DMS79 treated with DMSO at 0.1 percent for 48 hours (cell line): Measurements from ENCODE around the gene CPLX1.

ENCODE experiments used
- DNase-seq: peaks from one replicate; lab custom pipeline; 2025; lab: John Stamatoyannopoulos, UW

The CPLX1 gene

GRCh38 chr4:825971-826330 lies at the start of gene CPLX1:
Gene CPLX1 (minus strand): TSS chr4:826129. CDS start chr4:824522, 1,607 bp downstream.
- DNase-seq = no peak

DNA sequence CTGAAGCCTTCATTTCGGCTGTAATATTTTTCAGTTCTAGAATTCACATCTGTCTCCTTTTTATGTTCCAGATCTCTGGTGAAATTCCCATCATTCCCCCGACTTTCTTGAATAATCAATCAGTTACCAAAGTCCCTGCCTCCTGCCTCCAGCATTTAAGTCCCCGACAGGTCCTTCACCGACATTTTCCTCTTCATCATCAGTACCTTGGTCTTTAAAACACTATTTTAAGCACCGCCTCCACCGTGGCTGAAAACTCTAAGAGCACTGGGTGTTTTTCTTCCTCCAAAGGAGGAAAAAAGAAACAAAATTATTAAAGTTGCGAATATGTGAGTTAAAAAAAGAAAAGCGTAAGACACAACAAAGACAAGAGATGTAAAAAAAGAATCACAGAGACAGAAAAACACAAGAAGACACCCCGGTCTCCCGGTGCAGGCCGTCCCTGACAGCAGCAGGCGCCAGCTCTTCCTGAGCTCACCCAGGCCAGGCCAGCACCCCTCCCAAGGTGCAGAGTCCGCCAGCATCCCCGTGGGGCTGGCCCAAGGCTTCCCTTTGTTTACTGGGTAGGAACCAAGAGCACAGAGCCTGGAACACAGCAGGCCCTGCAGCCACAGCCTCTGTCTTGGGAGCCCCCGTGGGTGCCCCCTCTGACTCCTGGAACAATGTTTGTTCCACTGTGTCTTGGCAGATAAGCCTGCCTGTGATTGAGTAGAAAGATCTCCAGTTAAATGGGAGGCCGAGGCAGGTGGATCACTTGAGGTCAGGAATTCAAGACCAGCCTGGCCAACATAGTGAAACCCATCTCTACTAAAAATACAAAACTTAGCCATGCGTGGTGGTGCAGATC lies 49.3 kb upstream of the CPLX1 start:
- DNase-seq = no peak

DNA sequence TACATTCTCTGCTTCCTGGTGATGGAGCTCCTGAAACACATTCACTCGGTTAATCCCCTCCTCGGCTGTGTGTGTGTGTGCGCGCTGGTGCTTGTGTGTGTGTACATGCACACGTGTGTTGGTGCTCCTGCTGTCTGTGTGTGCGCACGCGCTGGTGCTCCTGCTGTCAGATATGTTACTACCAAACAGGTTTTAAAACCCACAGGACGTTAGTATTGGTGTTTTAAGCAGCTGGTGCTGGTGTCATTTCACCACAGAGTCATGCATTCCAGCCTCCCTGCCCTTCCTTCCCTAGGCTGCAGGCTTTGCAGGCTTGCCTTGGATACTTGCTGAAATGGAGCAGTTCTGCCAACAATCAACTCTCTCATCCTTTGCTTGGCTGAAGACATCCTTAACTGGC lies 48.1 kb upstream of the CPLX1 start:
- DNase-seq = no peak

DNA sequence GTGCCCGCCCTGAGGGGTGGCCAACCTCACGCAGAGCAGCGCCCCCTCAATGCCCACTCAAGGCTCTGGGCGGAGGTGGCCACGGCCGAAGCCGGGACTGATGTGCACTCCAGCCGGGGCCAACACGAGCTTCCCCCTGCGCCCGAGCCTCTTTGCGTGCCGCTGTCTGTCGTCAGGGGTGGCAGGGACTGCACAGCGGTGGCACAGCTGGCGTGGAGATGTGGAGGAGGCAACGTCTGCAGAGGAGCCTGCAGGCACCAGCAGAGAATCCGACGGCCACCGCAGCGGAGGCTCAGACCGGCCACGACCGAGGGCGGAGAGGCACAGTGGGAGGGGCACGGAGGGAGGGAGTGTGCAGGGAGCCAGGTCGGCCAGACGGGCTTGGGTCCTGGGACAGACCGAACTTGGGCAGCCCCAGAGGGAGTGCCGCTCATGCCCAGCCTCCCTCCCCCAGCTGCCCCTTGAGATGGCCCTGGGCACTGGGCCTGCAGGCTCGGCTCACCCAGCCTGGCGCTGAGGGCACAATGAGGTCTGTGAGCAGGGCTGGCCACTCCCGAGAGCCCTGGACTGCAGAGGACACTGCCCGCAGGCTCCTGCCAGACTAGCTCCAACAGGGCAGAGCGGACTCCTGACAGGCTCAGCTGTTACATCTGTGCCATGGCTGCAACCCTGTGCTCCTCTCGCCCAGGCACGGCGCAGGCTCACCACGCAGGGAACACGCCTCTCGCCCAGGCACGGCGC lies 46.5 kb upstream of the CPLX1 start:
- no peak for DNase-seq

- DNase-seq = no peak
Measured at GRCh38 chr4:871484-871883, 45.6 kb upstream of the CPLX1 start.

GRCh38 chr4:870951-871350 lies 45.0 kb upstream of the CPLX1 start:
- no peak for DNase-seq

DNA sequence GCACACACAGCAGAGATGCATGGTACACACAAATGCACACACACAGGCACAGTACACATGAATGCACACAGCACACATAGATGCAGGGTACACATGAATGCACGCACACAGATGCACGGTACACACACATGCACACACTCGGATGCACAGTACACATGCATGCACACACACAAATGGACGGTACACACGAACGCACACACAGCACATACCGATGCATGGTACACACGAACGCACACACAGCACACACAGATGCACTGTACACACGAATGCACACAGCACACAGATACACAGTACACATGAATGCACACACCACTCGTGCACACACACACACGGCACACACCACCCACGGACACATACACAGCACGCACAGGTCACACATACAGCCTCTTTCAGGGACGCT lies 43.8 kb upstream of the CPLX1 start:
- DNase-seq = no peak

DNA sequence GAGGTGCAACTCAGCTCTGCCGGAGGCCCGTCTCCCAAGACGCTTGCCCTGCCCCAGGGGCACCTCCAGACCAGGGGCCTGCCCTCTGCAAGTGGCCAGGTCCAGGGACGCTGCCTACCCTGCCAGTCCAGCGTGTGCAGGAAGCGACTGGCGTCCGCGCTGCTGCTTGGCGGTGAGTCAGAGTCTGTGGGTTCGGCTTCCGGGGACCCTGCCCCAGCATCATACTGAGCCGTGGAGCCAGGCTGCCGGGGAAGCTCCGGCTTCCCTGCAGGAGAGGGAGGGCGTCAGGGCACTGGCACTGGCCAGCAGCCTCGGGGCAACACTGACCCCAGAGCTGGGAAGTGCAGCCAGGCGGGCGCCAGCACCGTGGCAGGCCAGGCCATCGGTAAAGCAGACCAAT lies 42.5 kb upstream of the CPLX1 start:
- DNase-seq = no peak

DNA sequence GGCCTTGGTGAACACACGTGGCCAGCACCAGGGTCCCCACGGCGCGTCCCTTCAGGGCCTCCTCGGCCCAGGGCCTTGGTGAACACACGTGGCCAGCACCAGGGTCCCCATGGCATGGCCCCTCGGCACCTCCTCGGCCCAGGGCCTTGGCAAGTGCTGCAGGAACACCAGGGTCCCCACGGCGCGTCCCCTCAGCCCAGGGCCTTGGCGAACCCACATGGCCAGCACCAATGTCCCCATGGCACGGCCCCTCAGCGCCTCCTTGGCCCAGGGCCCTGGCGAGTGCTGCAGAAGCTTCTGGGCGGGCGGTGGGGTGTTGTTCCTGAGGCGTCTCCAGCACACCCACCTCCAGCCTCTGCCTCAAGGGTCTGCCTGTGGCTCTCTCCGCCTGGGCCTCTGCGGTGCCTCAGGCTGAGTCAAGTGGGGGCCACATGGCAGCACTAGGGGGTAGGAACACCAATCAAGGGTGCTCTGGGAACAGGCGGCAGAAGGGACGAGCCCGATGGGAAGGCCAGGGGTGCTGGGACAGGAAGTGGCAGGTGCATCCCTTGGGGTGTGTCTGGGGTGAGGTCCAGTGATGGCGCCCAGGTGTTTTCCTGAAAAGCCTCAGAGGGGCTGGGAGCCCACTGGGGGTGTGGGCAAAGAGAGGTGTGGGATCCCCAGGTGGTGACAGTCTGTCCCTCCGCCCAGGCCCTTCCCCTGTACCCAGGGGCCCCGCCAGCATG lies 41.8 kb upstream of the CPLX1 start:
- DNase-seq = no peak

DNA sequence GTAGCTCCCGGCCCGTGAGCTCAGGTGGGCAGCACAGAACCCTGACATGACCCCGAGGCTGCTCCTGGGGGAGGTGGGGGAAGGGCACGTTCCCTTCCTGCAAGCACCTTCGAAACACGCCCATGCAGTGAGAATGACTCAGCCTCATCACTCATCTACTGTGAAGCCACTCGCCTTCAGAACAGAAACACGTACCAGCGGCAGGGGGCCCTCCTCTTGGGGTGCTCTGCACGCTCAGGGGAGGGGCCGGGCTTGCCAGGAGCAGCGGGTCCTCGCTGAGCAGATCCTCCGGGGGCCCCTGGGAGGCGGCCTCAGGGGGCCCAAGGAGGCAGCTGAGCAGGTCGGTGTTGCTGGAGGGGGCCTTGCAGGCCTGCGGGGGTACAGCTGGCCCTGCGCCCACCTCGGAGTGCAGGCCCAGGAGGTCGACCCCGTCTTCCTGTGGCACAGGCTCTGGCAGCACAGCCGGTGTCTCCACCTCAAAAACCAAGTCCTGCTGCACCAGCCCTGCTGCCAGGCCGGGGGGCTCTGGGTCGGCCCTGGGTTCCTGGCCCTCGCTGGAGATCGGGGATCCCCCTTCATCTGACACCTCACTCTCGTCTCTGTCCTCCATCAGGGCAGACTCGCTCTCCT lies 40.9 kb upstream of the CPLX1 start:
- no peak for DNase-seq

GRCh38 chr4:866068-866760 lies 40.3 kb upstream of the CPLX1 start:
- DNase-seq = no peak

GRCh38 chr4:865572-865971 lies 39.6 kb upstream of the CPLX1 start:
- no peak for DNase-seq

GRCh38 chr4:865121-865465 lies 39.2 kb upstream of the CPLX1 start:
- DNase-seq = no peak

- DNase-seq = no peak
Measured at GRCh38 chr4:864456-865120, 38.7 kb upstream of the CPLX1 start.

- DNase-seq = no peak
Measured at GRCh38 chr4:860561-860960, 34.6 kb upstream of the CPLX1 start.

DNA sequence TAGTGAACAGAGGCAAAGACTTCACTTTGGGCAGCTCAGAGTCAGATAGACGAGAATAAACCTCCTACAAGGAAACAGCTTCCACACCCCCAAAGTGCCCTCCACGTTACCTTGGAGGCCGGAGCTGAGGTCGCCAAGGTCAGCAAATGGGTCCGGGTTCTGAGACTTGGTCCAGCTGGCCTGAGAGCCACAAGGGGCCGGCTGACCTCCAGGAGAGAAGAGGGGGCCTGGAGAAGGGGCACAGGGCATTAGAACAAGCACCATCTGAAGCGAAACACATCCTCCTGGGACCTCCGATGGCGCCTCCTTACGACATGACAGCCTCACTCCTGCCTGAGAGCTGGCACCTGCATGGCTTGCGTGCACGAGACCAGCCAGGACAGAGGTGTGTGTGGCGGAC lies 33.6 kb upstream of the CPLX1 start:
- no peak for DNase-seq

- no peak for DNase-seq
Measured at GRCh38 chr4:858831-859451, 33.0 kb upstream of the CPLX1 start.

GRCh38 chr4:858041-858481 lies 32.1 kb upstream of the CPLX1 start:
- DNase-seq = no peak

- DNase-seq = no peak
Measured at GRCh38 chr4:857461-857860, 31.5 kb upstream of the CPLX1 start.

GRCh38 chr4:856225-856901 lies 30.4 kb upstream of the CPLX1 start:
- DNase-seq = no peak
